ENCODE measurements around the gene FAM131A. TPM values are rescaled to one million over a fixed set of nuclear protein-coding genes. Genes with fewer than 3 reads are reported as not detected.

FAM131A gene, protein sequence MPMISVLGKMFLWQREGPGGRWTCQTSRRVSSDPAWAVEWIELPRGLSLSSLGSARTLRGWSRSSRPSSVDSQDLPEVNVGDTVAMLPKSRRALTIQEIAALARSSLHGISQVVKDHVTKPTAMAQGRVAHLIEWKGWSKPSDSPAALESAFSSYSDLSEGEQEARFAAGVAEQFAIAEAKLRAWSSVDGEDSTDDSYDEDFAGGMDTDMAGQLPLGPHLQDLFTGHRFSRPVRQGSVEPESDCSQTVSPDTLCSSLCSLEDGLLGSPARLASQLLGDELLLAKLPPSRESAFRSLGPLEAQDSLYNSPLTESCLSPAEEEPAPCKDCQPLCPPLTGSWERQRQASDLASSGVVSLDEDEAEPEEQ
- total RNA-seq = 14.0 and 14.7 TPM in 2 replicates

DNA sequence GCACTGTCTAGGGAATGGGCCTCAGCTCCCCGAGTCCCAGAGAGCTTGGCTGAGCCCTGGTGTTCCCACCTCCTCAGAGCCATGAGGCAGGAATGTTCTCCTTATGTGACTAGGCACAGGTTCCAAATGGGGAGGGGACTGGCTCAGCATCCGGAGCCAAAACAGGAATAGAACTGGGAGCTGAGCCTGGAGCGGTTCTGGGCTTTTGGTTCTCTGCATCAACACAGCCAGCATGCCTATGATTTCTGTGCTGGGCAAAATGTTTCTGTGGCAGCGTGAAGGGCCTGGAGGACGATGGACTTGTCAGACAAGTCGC, at the start of gene FAM131A:
Gene FAM131A (plus strand): TSS at position 202 of the 316 bp plus-strand sequence. CDS start 31 bp downstream, at position 233.
- no peaks in the 10 kb centered on the region for H3K27me3 ChIP-seq (ENCODE audit: control insufficient read depth, insufficient read depth, low read length)
- DNase-seq (ENCODE audit: low read depth) = no peak
- TF ChIP-seq, protein P1, sequence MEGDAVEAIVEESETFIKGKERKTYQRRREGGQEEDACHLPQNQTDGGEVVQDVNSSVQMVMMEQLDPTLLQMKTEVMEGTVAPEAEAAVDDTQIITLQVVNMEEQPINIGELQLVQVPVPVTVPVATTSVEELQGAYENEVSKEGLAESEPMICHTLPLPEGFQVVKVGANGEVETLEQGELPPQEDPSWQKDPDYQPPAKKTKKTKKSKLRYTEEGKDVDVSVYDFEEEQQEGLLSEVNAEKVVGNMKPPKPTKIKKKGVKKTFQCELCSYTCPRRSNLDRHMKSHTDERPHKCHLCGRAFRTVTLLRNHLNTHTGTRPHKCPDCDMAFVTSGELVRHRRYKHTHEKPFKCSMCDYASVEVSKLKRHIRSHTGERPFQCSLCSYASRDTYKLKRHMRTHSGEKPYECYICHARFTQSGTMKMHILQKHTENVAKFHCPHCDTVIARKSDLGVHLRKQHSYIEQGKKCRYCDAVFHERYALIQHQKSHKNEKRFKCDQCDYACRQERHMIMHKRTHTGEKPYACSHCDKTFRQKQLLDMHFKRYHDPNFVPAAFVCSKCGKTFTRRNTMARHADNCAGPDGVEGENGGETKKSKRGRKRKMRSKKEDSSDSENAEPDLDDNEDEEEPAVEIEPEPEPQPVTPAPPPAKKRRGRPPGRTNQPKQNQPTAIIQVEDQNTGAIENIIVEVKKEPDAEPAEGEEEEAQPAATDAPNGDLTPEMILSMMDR (IDR thresholded peaks at IDR 0.05; ENCODE audit: insufficient read depth, low read length, poor library complexity, severe bottlenecking) = no peak
- peaks cover 10% of the 10 kb centered on the region for H3K36me3 ChIP-seq (ENCODE audit: control insufficient read depth, insufficient read depth, low read length)
- H3K4me3 ChIP-seq (ENCODE audit: low read depth, low read length) = peak within 1 kb of the TSS; percentile 61

DNA sequence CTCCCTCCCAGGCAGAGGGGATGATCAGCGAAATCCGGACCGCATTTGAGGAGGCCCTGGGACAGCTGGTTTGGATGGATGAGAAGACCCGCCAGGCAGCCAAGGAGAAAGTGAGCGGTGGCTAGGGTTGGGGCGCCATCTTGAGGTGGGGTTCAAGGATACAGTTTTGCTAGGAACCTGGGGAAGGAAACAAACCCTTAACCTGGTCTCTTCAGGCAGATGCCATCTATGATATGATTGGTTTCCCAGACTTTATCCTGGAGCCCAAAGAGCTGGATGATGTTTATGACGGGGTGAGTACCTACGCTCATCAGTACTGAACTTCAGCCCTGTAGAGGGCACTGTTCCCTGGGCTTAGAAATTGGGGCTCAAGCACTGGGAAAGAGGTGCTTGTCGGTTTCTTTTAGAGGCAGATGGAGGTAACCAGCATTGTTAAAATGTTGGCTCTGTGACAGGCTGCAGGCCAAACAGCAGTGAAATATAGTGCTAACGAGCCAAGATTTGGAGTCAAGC, 47.9 kb upstream of the FAM131A start:
- Histone ChIP-seq H3K4me3 (ENCODE audit: low read depth, low read length) (no peak overlapping the region), H3K27me3 (ENCODE audit: control insufficient read depth, insufficient read depth, low read length) (peaks cover 12% of the 10 kb centered on the region), H3K36me3 (ENCODE audit: control insufficient read depth, insufficient read depth, low read length) (no peaks in the 10 kb centered on the region)
- no peak for DNase-seq (ENCODE audit: low read depth)
- TF ChIP-seq, protein P1 (IDR thresholded peaks at IDR 0.05; ENCODE audit: insufficient read depth, low read length, poor library complexity, severe bottlenecking) = peak; percentile 66

DNA sequence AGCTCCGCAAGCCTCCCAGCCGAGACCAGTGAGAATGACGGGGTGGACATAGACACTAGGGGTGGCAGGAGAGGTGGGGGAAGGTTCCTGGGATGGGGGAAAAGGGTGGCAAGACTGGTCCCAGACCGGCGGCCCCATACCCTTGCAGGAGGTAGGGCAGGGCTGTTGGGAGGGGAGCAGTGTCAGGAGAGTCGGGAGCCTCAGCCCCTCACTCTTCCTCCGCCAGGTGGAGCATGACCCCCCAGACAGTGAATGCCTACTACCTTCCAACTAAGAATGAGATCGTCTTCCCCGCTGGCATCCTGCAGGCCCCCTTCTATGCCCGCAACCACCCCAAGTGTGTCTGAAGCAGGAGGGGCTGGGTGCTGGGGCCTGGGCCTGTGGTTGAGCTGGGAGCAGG, 47.1 kb upstream of the FAM131A start:
- no peak for DNase-seq (ENCODE audit: low read depth)
- no peaks in the 10 kb centered on the region for H3K36me3 ChIP-seq (ENCODE audit: control insufficient read depth, insufficient read depth, low read length)
- H3K4me3 ChIP-seq (ENCODE audit: low read depth, low read length) = no peak overlapping the region
- TF ChIP-seq, protein P1 (IDR thresholded peaks at IDR 0.05; ENCODE audit: insufficient read depth, low read length, poor library complexity, severe bottlenecking) = no peak
- H3K27me3 ChIP-seq (ENCODE audit: control insufficient read depth, insufficient read depth, low read length) = peaks cover 10% of the 10 kb centered on the region

DNA sequence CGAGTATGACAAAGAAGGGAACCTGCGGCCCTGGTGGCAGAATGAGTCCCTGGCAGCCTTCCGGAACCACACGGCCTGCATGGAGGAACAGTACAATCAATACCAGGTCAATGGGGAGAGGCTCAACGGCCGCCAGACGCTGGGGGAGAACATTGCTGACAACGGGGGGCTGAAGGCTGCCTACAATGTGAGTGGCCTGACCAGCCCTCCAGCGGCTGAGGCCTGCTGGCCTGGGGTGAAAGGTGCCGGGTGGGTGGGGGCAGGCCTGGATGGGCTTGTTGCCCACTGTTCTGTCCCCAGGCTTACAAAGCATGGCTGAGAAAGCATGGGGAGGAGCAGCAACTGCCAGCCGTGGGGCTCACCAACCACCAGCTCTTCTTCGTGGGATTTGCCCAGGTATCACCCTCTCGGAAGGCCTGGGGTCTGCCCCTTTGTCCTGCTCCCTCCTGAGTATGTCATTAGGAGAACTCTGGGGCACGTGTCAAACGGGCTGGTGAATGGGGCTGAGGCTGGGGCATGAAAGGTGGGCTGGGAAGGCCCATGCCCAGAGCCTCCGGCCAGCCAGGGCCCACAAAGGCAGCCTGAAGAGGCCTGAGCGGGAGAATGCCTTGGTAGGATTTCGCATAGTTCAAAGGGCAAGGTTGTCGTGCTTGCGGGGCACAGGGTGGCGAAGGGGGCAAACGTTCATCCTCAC, 46.2 kb upstream of the FAM131A start:
- DNase-seq (ENCODE audit: low read depth) = no peak

DNA sequence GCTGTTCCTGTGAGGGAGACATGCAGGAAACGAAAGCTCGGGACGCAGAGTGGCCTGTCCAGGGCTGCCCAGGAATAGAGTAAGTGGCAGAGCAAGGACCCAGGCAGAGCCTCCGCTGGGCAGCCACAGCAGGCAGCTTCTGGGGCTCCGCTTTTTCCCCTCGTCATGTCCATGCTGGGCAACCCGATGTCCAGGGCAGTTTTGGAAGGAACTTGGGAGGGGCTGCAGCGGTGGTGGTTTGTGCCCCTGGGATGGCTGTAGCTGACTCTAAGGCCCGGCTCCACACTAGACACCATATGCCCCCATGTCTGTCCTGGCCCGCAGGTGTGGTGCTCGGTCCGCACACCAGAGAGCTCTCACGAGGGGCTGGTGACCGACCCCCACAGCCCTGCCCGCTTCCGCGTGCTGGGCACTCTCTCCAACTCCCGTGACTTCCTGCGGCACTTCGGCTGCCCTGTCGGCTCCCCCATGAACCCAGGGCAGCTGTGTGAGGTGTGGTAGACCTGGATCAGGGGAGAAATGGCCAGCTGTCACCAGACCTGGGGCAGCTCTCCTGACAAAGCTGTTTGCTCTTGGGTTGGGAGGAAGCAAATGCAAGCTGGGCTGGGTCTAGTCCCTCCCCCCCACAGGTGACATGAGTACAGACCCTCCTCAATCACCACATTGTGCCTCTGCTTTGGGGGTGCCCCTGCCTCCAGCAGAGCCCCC, 45.5 kb upstream of the FAM131A start:
- Histone ChIP-seq H3K4me3 (ENCODE audit: low read depth, low read length) (no peak overlapping the region), H3K27me3 (ENCODE audit: control insufficient read depth, insufficient read depth, low read length) (peaks cover 8% of the 10 kb centered on the region), H3K36me3 (ENCODE audit: control insufficient read depth, insufficient read depth, low read length) (no peaks in the 10 kb centered on the region)
- TF ChIP-seq, protein P1 (IDR thresholded peaks at IDR 0.05; ENCODE audit: insufficient read depth, low read length, poor library complexity, severe bottlenecking) = no peak
- DNase-seq (ENCODE audit: low read depth) = no peak

More for the DNA sequence above, 46.2 kb upstream of the FAM131A start:
- TF ChIP-seq, protein P1 (IDR thresholded peaks at IDR 0.05; ENCODE audit: insufficient read depth, low read length, poor library complexity, severe bottlenecking) = no peak
- Histone ChIP-seq H3K4me3 (ENCODE audit: low read depth, low read length) (no peak overlapping the region), H3K27me3 (ENCODE audit: control insufficient read depth, insufficient read depth, low read length) (peaks cover 8% of the 10 kb centered on the region), H3K36me3 (ENCODE audit: control insufficient read depth, insufficient read depth, low read length) (no peaks in the 10 kb centered on the region)

All from kidney epithelial cell (primary cell).